ENCODE measurements around the gene PCDH15.
"Not testable (repeated sequence)": the region's sequence is repeated elsewhere in the genome, so short reads cannot be mapped to it uniquely, and the experiment has no call there.

PCDH15 gene

DNA sequence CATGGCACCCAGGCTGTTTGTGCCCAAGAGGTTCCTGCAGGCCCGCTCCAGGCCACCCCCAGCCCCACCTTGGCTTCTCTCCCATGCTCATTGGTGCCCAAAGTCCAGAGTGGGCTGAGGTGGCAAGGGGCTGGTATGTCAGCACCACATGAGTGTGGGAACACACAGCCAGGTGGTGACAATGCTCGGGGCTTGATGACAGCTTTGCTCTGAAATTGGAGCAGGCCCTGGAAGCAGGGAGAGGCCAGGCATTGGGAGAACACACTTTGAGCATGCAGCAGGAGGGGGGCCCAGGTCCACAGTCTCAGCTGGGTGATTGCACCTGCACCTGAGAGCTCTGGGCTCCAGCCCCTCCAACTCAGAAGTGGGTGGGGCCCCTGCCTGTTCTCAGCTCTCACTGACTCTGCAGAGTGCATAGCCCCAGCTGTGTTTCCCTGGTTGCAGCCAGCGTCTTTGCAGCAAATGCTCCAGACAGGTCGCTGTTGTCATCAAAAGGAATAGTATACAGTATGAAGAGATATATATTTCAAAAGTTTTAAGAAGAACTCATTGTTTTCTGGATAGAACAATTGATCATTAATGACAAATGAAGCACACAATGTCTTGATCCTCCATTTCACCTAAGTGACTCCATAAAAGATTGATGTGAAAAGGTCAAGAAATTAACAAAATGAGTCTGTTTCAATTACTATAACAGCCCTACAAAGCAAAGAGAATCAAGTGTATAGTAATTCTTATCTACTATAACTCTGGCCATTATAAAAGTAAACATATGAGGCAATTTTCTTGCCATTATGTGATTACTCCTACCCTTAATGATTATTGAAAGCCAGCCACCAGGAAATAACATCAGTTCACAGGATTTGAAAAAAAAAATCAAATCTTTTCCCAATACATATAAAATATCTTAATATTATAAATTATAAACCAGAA, 848.1 kb downstream of the PCDH15 start:
- DNase-seq, result no peak

DNA sequence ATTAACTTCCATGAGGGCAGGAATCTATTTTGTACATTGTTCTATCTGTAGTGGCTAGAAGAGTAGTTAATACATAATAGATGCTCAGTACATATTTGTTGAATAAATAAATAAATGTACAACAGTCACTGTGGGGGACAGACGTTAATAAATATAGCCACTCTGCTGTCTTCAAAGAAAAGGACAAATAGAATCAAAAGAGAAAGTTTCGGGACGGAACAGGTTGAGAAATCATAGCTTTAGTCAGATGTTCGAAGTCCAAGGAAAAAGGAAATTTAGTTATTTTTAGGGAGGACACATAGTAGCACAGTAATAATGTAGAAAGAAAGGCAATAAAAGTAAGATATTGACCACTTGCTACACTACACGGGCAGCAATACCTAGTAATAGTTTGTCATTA, 861.4 kb downstream of the PCDH15 start:
- DNase-seq, result no peak

DNA sequence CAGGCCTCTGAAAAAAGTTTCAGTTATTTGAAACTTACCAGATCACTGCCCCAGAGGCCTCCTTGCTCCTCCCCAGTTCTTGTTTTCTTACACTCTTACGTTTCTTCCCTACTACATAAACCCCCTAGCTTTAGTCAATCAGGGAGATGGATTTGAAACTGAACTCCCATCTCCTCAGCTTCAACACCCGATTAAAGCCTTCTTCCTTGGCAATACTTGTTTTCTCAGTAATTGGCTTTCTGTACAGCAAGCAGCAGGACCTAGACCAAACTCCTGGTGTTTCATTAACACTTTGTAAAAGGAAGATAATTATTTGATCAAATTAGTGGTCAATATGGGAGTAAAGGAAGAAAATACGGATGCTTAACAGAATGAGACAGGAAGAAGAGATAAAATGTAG, 870.4 kb downstream of the PCDH15 start:
- no peak for DNase-seq

DNA sequence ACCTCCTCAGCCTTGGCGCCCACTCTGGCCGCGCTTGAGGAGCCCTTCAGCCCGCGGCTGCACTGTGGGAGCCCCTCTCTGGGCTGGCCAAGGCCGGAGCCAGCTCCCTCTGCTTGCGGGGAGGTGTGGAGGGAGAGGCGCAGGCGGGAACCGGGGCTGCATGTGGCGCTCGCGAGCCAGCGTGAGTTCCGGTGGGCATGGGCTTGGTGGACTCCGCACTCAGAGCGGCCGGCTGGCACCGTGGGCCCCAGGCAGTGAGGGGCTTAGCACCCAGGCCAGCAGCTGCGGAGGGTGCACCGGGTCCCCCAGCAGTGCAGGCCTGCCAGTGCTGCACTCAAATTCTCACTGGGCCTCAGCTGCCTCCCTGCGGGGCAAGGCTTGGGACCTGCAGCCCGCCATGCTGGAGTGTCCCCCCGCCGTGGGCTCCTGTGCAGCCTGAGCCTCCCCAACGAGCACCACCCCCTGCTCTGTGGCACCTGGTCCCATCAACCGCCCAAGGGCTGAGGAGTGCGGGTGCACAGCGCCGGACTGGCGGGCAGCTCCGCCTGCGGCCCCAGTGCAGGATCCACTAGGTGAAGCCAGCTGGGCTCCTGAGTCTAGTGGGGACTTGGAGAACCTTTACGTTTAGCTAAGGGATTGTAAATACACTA, 876.9 kb downstream of the PCDH15 start:
- DNase-seq, result not testable (repeated sequence)

DNA sequence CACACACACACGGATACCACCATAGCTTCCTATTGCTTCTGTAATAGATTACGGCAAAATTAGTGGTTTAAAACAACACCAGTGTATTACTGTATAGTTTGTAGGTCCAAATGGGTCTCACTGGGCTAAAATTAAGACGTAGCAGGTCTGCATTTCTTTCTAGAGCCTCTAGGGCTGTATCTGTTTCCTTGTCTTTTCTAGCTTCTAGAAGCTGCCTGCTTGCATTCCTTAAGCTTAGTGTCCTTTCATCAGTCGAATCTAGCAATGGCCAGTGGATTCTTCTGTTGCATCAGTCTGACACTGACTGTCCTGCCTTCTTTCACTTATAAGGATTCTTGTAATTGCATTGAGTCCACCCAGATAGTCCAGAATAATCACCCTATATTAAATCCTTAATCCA, 882.3 kb downstream of the PCDH15 start:
- no peak for DNase-seq

DNA sequence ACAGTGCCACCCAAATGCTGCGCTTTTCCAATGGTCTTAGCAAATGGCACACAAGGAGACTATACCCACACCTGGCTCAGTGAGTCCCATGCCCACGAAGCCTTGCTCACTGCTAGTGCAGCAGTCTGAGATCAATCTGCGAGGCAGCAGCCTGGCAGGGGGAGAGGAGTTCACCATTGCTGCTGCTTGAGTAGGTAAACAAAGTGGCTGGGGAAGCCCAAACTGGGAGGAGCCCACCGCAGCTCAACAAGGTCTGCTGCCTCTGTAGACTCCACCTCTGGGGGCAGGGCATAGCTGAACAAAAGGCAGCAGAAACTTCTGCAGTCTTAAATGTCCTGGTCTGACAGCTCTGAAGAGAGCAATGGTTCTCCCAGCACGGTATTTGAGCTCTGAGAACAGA, 891.2 kb downstream of the PCDH15 start:
- no peak for DNase-seq

DNA sequence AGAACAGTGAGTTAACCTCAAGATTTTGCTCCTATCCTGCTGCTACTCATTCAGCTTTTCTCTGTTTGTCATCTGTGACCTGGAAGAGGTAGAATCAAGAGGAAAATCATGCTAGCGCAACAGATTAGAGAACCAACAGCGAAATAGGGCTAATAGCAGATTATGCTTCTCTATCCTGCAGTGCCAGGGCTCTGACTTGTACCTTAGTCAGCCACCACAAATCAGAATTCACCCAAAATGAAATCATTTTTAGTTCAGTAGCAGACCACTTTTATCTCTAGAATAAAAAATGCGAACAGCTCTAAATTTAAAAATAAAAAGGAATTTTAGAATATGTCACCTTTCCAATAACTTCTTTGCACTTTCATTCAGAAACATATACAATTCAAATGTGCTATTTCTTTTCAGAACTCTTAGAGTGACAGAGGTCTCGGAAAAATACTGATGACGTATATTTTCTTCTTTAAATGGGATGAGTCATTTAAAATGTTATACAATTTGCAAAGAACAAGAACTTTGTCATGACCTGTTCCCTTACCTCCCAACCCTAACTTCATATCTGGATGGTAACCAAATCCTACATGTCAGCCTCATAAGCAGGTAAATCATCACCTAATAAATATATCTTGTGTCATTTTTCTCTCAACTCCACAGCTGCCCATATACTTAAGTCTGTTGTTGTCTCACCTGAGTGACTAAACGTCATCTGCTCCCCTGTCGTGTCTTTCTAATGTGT, 896.4 kb downstream of the PCDH15 start:
- DNase-seq, result no peak

DNA sequence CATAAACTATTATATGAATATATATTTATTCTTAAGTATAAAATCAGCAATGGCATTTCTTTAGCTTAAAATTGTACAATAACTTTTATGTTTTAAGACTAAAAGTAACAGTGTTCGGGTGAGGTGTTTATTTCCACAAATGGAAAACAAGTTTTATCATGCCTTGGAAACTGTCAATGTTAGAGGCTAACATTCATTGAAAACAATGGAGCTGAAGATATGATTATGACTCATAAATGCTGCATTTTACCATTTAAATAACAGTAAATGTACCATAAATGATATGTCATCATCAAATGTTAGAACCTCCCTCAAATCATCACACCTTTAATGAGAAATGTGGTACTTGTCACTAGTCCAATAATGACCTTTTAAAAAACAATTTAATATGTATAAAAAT, 897.3 kb downstream of the PCDH15 start:
- no peak for DNase-seq

DNA sequence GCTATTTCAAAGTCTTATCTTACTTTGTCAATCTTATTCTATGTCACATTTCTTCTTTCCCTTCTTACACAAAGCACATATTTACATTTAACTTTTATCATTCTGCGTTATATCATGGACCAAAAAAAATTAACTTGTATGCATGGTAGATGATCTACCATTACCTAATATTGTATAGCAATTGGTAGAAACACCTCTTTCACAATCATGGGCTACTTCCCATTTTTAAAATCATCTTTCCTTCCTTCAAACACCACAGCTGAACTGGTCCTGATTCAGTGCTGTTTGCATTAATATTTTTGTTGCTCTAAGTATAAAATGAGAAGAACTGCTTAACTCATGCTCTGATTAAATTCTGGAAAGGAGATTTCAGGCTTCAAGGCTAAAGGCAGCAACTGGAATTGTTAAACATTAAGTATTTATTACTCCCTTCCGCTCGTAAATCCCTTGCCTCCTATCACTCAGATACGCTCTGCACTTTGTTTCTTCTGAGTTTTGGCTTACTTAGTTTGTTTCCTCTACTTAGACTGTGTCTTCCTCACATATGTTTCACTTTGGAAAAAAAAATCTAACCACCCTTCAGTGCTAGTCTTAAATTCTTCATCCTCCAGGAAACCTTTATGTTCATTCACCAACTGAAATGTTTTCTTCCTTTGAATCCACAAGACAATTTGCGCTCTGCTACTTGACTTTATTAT, 901.4 kb downstream of the PCDH15 start:
- no peak for DNase-seq

DNA sequence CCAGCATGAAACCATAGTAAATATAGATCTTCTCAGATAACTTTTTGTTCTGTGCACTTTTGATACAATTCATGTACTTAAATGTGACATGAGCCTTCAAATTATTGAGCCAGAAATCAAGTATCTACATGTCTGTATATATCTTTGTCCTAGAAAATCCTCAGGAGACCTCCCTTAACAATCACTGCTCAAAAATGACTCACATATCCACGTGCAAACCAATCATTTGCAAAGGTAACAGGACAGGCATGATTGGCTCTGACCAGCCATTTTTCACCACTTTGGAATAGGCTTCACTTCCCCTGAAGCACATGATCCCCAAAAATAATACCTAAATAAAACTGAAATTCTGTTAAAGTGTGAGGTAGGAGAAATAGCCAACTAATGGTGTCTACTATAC, 902.5 kb downstream of the PCDH15 start:
- no peak for DNase-seq

DNA sequence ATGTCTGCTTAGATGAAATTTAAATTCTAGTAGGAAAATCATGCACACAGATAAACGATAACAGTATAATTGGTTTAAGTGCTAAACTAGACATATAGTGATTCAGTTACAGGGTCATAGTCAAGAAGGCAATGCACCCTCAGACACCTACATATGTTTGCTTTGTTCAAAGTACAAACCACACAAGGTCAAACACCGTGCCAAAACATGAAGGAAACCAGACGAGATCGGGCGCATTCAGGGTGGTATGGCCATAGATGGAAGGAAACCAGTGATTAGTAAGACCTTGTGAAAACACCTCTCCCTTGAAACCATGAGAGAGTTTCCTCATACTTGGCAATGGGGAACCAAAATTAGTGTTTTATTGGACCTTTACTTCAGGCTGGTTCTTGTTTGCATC, 906.9 kb downstream of the PCDH15 start:
- DNase-seq, result no peak

DNA sequence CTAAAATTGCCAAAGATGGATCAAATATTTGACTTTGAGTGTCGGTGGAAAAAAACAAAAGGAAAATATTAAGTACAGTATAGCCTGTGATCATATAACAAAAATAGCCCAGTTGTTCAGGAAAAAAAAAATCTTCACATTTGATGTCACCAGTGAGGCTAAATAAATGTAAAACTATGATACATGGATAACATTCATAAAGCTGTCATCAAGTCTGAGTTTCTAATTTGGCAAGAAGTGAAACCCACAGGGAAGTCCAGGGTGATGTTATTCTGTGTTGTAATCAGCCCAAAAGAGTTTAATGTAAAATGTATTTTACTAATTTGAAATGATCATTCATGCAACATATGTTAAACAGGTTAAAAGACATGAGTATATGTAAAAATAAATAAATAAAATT, 908.0 kb downstream of the PCDH15 start:
- no peak for DNase-seq

DNA sequence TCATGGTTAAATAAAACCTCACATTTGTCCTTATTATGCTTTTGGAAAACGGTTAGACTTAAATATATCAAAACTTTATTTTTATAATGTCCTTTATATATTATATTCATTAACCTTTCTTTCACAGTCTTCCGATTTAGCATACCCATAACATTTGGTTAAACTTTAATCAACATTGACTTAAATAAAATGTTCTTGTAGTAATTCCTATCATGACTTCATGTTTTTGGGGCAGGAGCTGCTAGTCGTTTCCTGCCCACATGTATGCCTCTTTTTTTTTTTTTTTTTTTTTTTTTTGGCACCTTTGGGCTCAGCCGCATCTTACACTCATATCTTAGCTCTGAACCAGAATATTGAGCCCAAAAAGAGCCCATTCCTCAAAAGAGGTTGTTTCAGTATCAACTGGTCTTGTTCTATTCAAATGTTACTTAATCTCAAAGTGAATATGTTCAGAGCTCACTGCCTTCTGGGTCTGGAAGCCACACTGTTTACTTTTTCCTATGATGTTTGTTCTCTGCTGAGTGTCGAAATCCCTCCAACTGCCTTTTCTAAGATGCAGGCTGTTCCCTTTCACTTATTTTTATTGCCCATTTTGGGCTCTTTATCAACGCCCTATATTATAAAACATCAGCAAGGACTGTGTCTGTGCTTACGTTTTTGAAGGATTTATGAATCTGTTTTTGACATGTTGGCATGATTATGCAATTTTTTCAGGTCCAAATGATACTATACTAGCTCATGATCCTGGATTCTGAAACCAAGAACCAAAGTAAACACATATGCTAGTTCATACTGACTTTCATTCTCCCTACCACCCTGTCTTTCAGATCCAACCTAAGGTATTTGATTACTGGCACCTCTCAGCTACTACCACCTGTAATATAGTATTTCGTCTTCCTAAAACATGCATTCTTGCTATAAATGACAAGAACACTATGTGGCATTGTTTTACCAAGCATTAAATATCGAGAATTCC, 914.4 kb downstream of the PCDH15 start:
- no peak for DNase-seq

DNA sequence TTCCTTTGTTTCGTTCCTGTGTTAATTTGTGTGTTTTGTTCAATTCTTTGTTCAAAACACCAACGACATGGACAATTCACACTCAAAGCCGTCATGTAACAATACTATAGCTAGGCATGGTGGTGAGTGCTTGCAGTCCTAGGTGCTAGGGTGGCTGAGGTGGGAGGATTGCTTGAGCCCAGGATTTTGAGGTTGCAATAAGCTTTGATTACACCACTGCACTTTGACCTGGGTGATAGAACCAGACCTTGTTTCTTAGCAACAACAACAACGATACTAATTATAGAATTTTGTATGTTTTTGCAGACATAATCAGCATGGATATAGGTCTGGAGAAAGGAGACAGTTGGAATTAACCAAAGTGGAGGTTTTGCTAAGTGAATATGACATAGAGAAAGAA, 936.2 kb downstream of the PCDH15 start:
- no peak for DNase-seq

DNA sequence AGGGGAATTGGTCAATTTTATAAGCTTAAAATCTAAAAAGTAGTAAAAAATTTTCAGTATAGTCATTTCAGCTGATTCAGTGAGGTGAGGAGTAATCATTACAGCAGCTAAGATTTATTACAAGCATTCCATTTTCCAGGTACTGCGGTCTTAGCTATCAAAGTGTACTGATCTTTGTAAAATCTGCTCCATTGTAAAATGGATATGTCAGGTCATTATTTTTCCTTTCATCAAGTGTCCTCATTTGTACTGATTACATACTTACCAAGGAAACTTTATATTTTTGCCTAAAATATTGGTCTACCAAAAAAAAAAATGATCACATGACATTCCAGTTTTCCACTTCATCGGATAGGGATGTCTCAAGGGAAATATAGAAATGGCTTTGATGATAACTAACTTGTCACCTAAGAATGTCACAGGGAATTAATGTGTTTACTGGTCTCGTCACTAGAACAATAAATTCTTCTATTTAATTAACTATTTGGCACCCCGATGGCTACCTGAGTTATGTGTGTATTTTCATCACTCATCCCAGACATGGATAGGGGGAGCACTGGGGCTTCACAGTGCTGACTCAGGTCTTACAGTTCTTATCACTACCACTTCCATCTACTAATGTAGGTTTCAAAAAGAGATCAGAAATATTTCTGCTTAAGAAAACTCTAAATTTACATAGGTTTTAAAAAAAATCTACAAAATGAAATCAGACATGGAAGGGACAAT, 948.4 kb downstream of the PCDH15 start:
- no peak for DNase-seq

DNA sequence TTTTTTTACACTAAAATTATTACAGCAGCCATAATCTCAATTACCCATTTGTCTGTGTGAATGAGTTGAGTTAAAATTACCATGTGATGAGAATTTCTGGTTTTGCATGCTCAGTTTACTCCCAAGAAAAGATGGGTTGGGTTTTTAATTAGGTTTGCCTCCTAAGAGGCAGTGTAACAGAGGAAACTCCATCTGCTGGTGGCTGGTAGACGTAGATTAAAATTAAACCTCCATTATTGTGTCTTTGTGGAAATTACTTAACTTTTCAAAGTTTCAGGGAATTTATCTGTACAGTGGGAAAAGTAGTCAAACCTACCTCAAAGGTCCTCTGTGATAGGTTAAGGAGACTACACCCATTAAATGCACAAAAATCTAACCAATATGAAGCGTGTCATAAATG, 954.2 kb downstream of the PCDH15 start:
- DNase-seq, result no peak

DNA sequence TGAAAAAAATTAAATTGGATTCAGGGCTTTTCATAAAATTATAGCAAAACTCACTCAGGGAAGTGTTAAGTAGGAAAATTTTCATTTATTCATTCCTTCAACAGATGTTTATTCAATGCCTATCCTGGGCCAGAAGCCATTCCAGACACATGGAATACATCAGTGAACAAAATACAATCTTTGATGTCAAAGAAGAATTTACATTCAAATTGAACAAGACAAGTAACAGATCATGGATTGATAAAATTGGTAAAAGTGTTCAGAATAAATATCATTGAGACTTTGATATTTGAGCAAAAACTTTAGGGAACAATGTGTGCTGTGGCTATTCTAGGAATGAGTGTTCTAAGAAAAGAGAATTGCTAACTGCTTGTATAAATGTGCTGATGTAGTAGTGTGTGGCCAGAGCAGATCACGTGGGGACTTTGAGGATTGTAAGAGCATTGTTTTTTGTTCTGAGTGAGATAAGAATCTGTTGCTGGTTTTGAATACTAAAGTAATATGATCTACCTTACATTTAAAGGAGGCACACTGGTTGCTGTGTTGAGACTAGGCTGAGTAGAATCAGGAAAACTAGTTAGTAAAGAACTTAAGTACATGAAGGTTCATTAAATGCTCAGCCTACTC, 957.2 kb downstream of the PCDH15 start:
- peak; percentile 7 for DNase-seq

DNA sequence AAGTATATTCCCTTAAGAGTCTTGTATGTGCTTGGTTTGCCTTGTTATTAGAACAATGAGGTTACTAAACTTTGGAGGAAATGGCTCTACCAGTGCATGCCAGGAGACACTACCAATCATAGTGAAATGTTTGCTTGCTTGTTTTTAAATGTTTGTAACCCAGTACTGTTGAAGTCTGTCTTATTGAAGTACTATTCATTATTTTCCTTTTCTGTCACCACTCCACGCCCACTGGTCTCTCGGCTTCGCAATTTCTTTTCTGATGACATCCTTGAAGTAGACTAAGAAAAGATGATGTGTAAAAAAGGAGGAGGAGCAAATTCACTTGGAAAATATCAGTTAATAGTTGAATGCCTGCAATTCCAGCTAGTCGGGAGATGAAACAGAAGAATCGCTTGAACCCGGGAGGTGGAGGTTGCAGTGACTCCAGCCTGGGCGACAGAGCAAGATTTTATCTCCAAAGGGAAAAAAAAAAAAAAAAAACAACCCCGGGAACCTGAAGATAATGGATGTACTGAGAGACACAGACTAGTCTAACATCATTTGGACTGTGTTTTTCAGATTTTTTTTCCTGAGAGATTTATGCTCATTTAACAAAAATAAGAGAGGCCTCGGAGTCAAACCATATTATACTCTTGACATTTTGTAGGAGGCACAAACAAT, 959.4 kb downstream of the PCDH15 start:
- DNase-seq, result no peak

DNA sequence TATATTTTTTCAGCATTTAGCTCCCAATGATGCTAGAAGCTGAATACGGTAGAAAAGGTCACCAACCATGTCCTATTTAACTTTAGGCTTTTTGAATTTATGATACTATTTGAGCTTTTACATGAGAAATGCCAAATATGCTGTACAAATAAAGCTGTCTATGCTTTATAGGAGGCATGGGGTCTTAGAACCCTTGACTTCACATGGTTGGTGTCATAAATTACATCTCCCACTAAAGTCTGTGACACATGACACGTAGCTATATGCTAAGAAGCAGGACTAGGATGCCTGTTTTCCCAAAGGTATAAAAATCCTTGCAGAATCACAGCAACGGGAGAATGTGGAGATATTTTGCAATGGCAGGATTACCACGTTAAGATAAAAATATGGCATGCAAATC, 960.4 kb downstream of the PCDH15 start:
- DNase-seq, result no peak

DNA sequence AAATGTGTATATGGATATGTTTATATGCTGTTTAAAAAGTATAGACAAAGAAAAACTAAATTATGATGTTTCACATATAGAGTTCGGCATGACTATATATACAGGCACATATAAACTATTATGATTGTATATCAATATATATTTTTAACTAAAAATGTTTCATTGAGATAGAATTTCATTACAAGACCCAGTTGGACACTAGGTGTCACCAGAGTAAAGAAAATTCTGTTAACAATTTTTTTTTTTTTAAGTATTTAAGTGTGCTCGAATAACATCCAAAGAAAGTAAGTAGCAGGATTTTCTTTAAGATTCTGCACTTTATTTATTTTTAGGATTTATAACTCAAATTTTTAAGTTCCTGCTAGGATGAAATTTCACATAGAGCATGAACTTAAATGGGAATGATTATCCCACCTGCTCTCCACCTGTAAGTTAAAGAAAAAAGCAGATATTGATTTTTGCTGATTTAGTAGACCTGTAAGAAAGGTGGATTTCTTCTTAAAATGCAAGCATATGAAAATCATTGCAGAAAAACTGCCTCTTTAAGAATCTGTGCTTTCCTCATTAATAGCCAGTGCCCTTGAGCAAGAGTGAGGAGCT, 961.5 kb downstream of the PCDH15 start:
- no peak for DNase-seq

Measured in GF-D8 (cell line).